NCI-H2081 treated with DMSO at 0.1 percent for 48 hours (cell line): ENCODE results near the gene PCDHGC3.

Source experiments
- DNase-seq: peaks from one replicate; lab custom pipeline; 2025; lab: John Stamatoyannopoulos, UW

PCDHGC3 gene

GRCh38 chr5:141523991-141524390, 48.2 kb downstream of the PCDHGC3 start:
- no peak for DNase-seq

DNA sequence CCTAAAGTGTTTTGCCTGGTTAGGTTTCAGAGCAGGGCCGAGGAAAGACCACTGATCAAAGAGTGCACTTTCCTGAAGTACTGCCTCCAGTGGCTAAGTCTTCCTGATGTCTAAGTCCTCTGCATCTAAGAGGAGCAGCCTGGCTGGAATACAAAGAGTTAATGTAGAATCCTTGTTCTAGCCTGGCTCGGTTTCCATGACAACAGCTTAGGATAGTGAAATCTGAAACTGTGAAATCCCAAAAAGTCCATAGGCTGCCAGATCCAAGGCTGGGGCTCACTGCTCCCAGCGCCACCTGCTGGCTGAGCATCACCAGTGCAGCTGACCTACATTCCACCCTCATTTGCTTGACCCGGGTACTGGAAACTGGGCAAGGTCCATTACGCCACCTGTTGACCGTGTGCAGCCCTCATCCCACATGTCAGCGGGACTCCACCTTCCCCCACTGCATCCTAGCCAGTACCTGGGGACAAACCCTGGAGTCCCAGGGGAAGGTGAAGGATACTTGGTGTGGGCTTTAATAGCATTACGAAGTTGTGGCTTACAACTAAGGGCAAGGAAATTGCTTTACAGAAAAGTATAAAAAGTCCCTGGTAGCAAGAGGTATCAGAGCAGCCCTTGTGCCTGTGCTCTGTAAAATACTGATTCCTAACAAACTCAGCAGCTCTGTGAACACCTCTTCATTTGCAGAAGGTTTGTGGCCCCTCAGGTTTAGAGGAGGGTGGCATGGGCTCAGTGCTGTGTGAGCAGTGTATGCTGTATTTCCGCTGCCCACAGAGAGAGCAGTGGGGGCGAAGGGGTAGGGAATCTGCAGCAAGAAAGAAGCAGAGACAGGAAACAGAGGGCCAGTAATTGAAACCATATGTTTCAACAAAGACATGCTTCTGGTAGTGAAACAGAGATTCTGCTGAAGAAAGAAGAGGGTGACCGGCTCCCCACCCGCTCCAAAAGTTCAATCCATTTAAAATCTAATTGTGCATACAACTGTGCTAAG, 49.1 kb downstream of the PCDHGC3 start:
- no peak for DNase-seq

DNA sequence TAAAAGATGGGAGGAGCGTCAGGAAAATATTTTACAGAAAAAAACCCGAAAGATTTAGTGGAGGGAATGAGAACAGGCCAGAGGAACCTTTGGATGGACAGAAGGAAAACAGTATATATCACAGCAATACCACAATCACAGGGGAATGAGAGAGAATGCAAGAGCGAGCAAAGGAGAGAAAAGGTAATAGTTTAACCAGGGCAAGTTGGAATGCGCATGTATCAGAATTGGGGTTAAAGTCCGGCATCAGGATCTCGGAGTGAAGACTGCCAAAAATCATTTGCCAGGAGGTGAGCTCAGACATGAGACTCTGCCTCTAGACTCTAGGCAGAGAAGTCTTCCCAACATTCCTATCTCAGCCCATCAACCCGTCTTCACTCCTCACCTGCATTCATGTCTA, 49.9 kb downstream of the PCDHGC3 start:
- no peak for DNase-seq

GRCh38 chr5:141527426-141527825, 51.7 kb downstream of the PCDHGC3 start:
- DNase-seq: no peak
